K562 (cell line): ENCODE measurements around the gene MEGF11. TPM values are rescaled to one million over a fixed set of nuclear protein-coding genes. Genes with fewer than 3 reads are reported as not detected.

Experiments used
- ATAC-seq: fragments of 200-7000 bp; cut with Tn5 transposase; 3 replicates; pipeline ENCODE4 v1.9.1; 2020; ENCODE audit warnings: moderate library complexity
- BruUV-seq: library from RNA; stranded (reverse); fragments of 400-500 nt; replicated peaks from 2 replicates; lab custom pipeline; 2021; lab: Mats Ljungman, UMichigan
- CTCF ChIA-PET: fragments of 300-600 bp; formaldehyde crosslinking; extraction: SDS; loops from one replicate; lab custom pipeline; 2021; ENCODE audit warnings: low intra/inter-chr PET ratio; lab: Yijun Ruan, JAX
- POLR2A ChIA-PET: fragments of 300-600, 350-650 bp; sonication (Branson Sonifier 250); formaldehyde crosslinking; extraction: SDS; loops from one replicate; lab custom pipeline; 2021; ENCODE audit warnings: antibody characterized with exemption, inconsistent platforms; lab: Yijun Ruan, JAX
- DNase-seq, 4 experiments: peaks; one replicate each; pipeline versions ENCODE4 v3.0.0 to v3.0.0-alpha.2; 2011 to 2018; ENCODE audit warnings: low spot score in 3 of 4, mixed read lengths in 3 of 4; ENCODE audit errors: extremely low read depth in 1 of 4
- FAIRE-seq: peaks from 2 replicates; lab custom pipeline; 2011; peaks lifted over from hg19 to GRCh38; lab: Jason Lieb, UNC
- H2AFZ ChIP-seq: 2 replicates; pipeline ENCODE4 v1.6.0; 2011; ENCODE audit warnings: low read depth, low read length, control low read depth, inconsistent platforms
- H3K27ac ChIP-seq: fragments of 200-600 bp; 3 replicates; pipeline ENCODE4 v1.8.0; 2011; ENCODE audit warnings: low read depth, mild to moderate bottlenecking, control low read depth, inconsistent platforms, low read length, moderate library complexity, mixed read lengths; ENCODE audit errors: extremely low read depth
- H3K27me3 ChIP-seq, 2 experiments: fragments of 300-600 bp in 1 of 2; 2 replicates in 1 of 2; 3 replicates in 1 of 2; pipeline versions ENCODE4 v1.6.0 to v1.8.0; 2011; ENCODE audit warnings: inconsistent platforms in 2 of 2, low read length in 2 of 2, mild to moderate bottlenecking in 1 of 2, mixed read lengths in 1 of 2, moderate library complexity in 1 of 2; ENCODE audit not compliant: control insufficient read depth in 2 of 2, insufficient read depth in 2 of 2
- H3K36me3 ChIP-seq: fragments of 300-600 bp; 3 replicates; pipeline ENCODE4 v1.8.0; 2011; ENCODE audit warnings: mild to moderate bottlenecking, low read length, inconsistent platforms; ENCODE audit not compliant: control insufficient read depth, insufficient read depth
- H3K4me1 ChIP-seq, 2 experiments: fragments of 200-600 bp in 1 of 2; replicated peaks in 1 of 2; 2 replicates in 1 of 2; 3 replicates in 1 of 2; pipeline versions ENCODE4 v1.5.1 to v1.8.0; 2011; ENCODE audit warnings: inconsistent platforms in 2 of 2, low read length in 2 of 2, mild to moderate bottlenecking in 1 of 2, mixed read lengths in 1 of 2, moderate library complexity in 1 of 2; ENCODE audit not compliant: control insufficient read depth in 2 of 2, insufficient read depth in 2 of 2
- H3K4me2 ChIP-seq: 2 replicates; pipeline ENCODE4 v1.6.1; 2011; ENCODE audit warnings: low read length, control low read depth, inconsistent platforms, mixed read lengths; ENCODE audit not compliant: insufficient read depth
- H3K4me3 ChIP-seq: fragments of 200-600 bp; sonication (generic), shearing (Covaris generic); 2 replicates; pipeline ENCODE4 v1.5.1; 2016; ENCODE audit warnings: control low read depth, inconsistent platforms
- H3K79me2 ChIP-seq: fragments of 200-600 bp; 3 replicates; pipeline ENCODE4 v1.8.0; 2011; ENCODE audit warnings: low read length, inconsistent platforms; ENCODE audit not compliant: control insufficient read depth, insufficient read depth
- H3K9ac ChIP-seq, 2 experiments: 2 replicates each; pipeline versions ENCODE4 v1.6.0 to v1.6.1; 2011; ENCODE audit warnings: low read depth in 2 of 2, low read length in 2 of 2, control low read depth in 1 of 2, inconsistent platforms in 1 of 2, mild to moderate bottlenecking in 1 of 2, mixed read lengths in 1 of 2; ENCODE audit not compliant: insufficient read depth in 1 of 2
- H3K9me1 ChIP-seq: one replicate; pipeline ENCODE4 v1.6.0; 2011; ENCODE audit warnings: inconsistent platforms, mild to moderate bottlenecking, low read length, moderate library complexity; ENCODE audit not compliant: control insufficient read depth, insufficient read depth
- H3K9me3 ChIP-seq: replicated peaks from 2 replicates; pipeline ENCODE4 v1.5.1; 2011; ENCODE audit warnings: low read depth, low read length, inconsistent platforms; ENCODE audit not compliant: control insufficient read depth, insufficient read depth
- H4K20me1 ChIP-seq: replicated peaks from 2 replicates; pipeline ENCODE4 v1.6.1; 2011; ENCODE audit warnings: low read length, inconsistent platforms, mixed read lengths; ENCODE audit not compliant: control insufficient read depth, insufficient read depth
- ATF6 ChIP-seq: sonication (generic); formaldehyde crosslinking; IDR thresholded peaks from 2 replicates; pipeline ENCODE4 v1.4.0; 2020; ENCODE audit warnings: mild to moderate bottlenecking, missing genetic modification reagents
- ETS1 ChIP-seq: conservative IDR thresholded peaks from 2 replicates; pipeline ENCODE4 v1.6.1; 2011; ENCODE audit warnings: low read depth, mild to moderate bottlenecking, low read length; ENCODE audit not compliant: control insufficient read depth
- FOXM1 ChIP-seq, 2 experiments: fragments of 450-650 bp in 1 of 2; sonication (generic) in 1 of 2; formaldehyde crosslinking in 1 of 2; IDR thresholded peaks; 2 replicates each; pipeline versions ENCODE4 v1.6.1 to v1.9.0; 2017 to 2022; ENCODE audit warnings: low read depth in 2 of 2, mild to moderate bottlenecking in 2 of 2, missing genetic modification reagents in 1 of 2, moderate library complexity in 1 of 2
- GATAD2B ChIP-seq: fragments of 450-650 bp; IDR thresholded peaks from 2 replicates; pipeline ENCODE4 v1.6.1; 2017; ENCODE audit warnings: mild to moderate bottlenecking, borderline replicate concordance
- WGBS: fragments of 100-300 bp; shearing (Covaris generic); methylation state at CpG from one replicate; pipeline ENCODE4 v1.1.6; 2016; ENCODE audit warnings: low coverage, mixed read lengths; ENCODE audit not compliant: insufficient coverage; ENCODE audit errors: missing lambda C conversion rate; 5-methylcytosine and 5-hydroxymethylcytosine counted together
- in situ Hi-C: fragments of 300-500 bp; cut with MboI; formaldehyde crosslinking; loops from 4 replicates; pipeline ENCODE4 v1.15.0; 2018; ENCODE audit warnings: inconsistent platforms, mixed read lengths
- intact Hi-C: fragments of 100-400 bp; cut with micrococcal nuclease; formaldehyde crosslinking; loops from 2 replicates; pipeline ENCODE4 v1.14.2; 2022
- polyA plus RNA-seq, 8 experiments: library from polyadenylated mRNA; depleted of rRNA in 4 of 8; stranded (reverse) in 5 of 8; unstranded in 3 of 8; fragments of >200 nt; fragmentation: Nextera tagmentation in 2 of 8; fragmentation: Illumina TruSeq in 1 of 8; extraction: Ambion mirVana in 2 of 8; extraction: Trizol in 1 of 8; gene quantifications; 2 replicates each; pipeline versions ENCODE4 v1.2.1 to v1.2.3, GENCODE V29; 2011 to 2014; ENCODE audit warnings: inconsistent platforms in 1 of 8, missing spikeins in 1 of 8
- total RNA-seq, 7 experiments: library from RNA; depleted of rRNA in 6 of 7; stranded (reverse); fragments of >200 nt in 6 of 7; fragmentation: Illumina TruSeq in 2 of 7; extraction: Trizol in 2 of 7; gene quantifications; 2 replicates each; pipeline versions ENCODE4 v1.2.1 to v1.2.3, GENCODE V29; 2011 to 2021; ENCODE audit warnings: low replicate concordance in 1 of 7

The MEGF11 gene
- total and polyA plus RNA-seq, 9 of the 15 experiments (the other 6 are each of a cell fraction or from before 2014, with no cell fraction given): 0.06 to 0.23 (median 0.20) TPM; not detected in 6

- ChIA-PET POLR2A (interaction anchor here (0.9 to 1.7 kb wide), 2 partner anchors 14 to 78 kb away, joined by 3 to 7 read pairs; partner anchors contain the start of gene RAB11A), CTCF (no interaction called here)
- Histone ChIP-seq H4K20me1 (peaks cover 21% of the 10 kb centered on the region; the same call in 1 of the 2 replicates), H3K9ac (no peak overlapping the region), H3K4me2 (no peak overlapping the region), H3K36me3 (no peaks in the 10 kb centered on the region), H3K79me2 (no peaks in the 10 kb centered on the region), H3K9me1 (no peaks in the 10 kb centered on the region), H3K4me3 (no peak overlapping the region), H3K9me3 (no peaks in the 10 kb centered on the region), H3K27ac (no peak overlapping the region), H3K27me3 (peaks cover 36 to 53% of the 10 kb centered on the region in 2 experiments), H3K4me1 (no peaks in the 10 kb centered on the region; a peak in 2 of 5 replicates), H2AFZ (no peak overlapping the region)
- FAIRE-seq: no peak
- WGBS: 0% methylated on average over 2 of the region's 3 CpGs
- TF ChIP-seq FOXM1 (IDR thresholded peaks at IDR 0.05; ENCODE audit: low read depth) (no peak), FOXM1 (CRISPR knock-in tag; IDR thresholded peaks at IDR 0.05; ENCODE audit: low read depth) (no peak), ETS1 (no peak), ATF6 (CRISPR knock-in tag) (no peak), GATAD2B (no peak)
- no peak for DNase-seq
- no peak for ATAC-seq
- BruUV-seq: no TSS peak
- in situ Hi-C loops: no loop called here
- intact Hi-C loops: no loop called here
Observed at GRCh38 chr15:65947041-65947440, 306.5 kb downstream of the MEGF11 start.
